Cardiac fibroblast (primary cell): Measurements from ENCODE around the gene STK38L.

Experiments used
- DNase-seq, 2 donors: peaks; one replicate each; pipeline versions ENCODE4 v3.0.0 to v3.0.0-alpha.2; 2010; ENCODE audit warnings: low read depth in 2 of 2
- H3K4me3 ChIP-seq, 2 donors: replicated peaks in 1 of 2; 1 replicate in 1 of 2; 2 replicates in 1 of 2; pipeline ENCODE4 v1.5.1; 2011; ENCODE audit warnings: low read depth in 2 of 2, low read length in 2 of 2, mild to moderate bottlenecking in 2 of 2, moderate library complexity in 1 of 2
- TF ChIP-seq, protein P1 (sequence below): IDR thresholded peaks from one replicate; pipeline ENCODE4 v1.5.1; 2011; ENCODE audit warnings: low read depth, mild to moderate bottlenecking, low read length, inconsistent platforms

Gene STK38L

DNA sequence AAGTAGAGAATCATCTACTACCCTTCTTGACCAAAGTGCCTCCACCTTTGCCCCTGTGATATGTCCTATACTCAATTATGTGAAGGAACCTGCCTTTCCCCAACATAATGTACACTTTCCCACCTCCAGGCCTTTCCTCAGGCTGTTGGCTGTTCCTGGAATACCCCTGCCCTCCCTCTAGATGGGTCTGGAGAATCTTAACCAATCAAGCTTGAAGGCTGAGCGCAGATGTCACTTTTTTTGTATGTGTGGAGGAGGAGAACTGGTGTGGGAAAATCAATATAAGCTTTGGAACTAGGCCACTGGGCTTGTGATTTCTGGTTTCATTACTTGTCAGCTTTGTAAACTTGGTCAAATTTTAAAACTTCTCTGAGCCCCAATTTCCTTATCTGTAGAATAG lies 93.3 kb downstream of the STK38L start:
- no peak overlapping the region for H3K4me3 ChIP-seq
- DNase-seq = no peak
- TF ChIP-seq, protein P1, sequence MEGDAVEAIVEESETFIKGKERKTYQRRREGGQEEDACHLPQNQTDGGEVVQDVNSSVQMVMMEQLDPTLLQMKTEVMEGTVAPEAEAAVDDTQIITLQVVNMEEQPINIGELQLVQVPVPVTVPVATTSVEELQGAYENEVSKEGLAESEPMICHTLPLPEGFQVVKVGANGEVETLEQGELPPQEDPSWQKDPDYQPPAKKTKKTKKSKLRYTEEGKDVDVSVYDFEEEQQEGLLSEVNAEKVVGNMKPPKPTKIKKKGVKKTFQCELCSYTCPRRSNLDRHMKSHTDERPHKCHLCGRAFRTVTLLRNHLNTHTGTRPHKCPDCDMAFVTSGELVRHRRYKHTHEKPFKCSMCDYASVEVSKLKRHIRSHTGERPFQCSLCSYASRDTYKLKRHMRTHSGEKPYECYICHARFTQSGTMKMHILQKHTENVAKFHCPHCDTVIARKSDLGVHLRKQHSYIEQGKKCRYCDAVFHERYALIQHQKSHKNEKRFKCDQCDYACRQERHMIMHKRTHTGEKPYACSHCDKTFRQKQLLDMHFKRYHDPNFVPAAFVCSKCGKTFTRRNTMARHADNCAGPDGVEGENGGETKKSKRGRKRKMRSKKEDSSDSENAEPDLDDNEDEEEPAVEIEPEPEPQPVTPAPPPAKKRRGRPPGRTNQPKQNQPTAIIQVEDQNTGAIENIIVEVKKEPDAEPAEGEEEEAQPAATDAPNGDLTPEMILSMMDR = no peak

DNA sequence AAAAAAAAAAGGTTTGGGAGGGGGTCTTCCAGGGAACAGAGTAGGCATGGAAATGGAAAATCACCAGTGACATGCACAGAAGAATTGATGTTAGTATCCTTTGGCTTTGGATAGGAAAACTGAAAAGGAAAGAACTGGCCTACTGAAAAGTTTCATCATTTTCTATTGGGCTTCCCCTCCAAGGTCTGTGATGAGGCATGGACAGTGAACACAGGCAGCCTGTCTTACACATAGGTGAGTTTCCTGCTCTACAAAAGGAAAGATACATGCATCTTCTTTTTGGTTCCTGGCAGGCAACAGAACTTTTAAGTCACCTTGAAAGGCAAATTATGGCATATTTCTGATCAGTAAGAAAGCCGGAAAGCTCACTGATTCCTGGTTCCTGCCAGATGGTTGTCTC lies 94.4 kb downstream of the STK38L start:
- no peak overlapping the region for H3K4me3 ChIP-seq
- DNase-seq = no peak
- TF ChIP-seq, protein P1 = no peak

DNA sequence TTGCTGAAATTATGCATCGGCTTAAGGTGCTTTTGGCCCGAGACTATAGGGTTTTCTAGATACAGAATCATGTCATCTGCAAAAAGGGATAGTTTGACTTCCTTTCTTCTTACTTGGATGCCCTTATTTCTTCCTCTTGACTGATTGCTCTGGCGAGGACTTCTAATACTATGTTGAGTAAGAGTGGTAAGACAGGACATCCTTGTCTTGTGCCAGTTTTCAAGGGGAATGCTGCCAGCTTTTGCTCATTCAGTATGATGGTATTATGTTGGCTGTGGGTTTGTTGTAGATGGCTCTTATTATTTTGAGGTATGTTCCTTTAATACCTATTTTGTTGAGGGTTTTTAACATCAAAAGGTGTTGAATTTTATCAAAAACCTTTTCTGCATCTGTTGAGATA lies 96.9 kb downstream of the STK38L start:
- DNase-seq = no peak
- no peak overlapping the region for H3K4me3 ChIP-seq
- TF ChIP-seq, protein P1 = no peak

DNA sequence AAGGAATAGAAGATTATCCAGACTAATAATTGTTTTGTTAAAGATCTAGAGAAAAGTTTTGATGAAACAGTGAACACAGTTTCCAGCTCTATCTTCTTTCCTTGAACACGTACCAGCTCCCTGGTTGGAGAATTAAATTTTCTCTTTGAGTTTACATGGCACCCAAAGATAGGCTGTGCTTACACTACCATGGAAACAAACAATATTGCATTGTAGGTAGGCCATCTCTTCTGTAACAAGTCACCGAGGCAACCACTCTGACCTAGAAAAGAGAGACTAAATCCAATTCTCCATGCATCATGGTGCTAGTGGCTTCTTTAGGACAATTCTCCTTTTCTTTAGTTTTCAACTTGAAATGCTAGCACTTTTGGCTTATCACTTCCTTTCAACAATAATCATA lies 98.5 kb downstream of the STK38L start:
- peak in 1 of 2 donors; percentile 29 for DNase-seq
- no peak overlapping the region for H3K4me3 ChIP-seq
- TF ChIP-seq, protein P1 = no peak

DNA sequence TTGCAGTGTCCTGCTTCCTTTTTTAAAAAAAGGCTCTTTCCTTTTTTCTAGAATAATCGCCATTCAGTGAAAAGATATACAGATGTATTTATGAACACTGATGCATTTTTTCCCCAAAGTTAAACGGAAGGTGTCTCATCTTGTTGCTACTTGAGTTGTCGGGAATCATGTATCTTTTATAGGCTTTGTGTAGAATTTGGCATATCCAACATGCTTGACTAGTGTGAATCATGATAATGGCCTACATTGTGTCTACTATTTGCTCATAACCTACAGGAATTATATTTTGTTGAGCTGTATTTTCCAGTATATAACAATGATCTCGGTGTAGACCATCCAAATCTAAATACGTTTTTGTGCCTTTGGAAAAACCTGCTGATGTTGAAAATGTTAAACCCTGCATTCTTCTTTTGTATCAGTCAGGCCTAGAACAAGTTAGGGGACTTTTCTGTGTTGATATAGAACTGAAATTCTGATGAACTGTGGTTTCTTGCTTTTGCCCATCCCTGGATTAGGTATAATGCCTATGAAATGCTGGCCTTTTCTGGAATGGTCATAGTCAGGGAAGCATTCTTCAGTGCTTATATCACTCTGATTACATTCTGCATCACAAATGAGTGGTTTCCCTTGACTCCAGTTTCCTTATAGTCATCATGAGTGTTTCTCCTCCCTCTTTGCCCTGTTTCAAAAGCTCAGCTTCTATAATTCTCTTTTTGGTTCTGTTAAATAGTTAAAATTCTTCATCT lies 99.3 kb downstream of the STK38L start:
- TF ChIP-seq, protein P1 = no peak
- peak; percentile 81 to 95 for DNase-seq
- no peak overlapping the region for H3K4me3 ChIP-seq

DNA sequence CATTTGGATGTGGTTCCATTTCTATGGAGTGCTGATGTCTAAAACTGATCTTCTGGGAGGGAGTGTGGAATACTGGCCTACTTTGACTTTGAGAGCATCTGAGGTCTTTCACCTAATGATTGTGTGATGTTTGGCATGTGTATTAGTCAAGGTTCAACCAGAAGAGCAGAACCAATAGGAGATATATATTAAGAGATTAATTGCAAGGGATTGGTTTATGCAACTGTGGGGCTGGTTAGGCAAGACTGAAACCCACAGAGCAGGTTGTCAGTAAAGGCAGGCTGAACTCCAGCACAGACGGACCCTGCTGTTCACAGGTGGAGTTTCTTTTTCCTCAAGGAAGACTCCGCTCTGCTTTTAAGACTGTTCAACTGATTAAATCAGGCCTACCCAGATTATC lies 100.2 kb downstream of the STK38L start:
- no peak overlapping the region for H3K4me3 ChIP-seq
- TF ChIP-seq, protein P1 = no peak
- no peak for DNase-seq

DNA sequence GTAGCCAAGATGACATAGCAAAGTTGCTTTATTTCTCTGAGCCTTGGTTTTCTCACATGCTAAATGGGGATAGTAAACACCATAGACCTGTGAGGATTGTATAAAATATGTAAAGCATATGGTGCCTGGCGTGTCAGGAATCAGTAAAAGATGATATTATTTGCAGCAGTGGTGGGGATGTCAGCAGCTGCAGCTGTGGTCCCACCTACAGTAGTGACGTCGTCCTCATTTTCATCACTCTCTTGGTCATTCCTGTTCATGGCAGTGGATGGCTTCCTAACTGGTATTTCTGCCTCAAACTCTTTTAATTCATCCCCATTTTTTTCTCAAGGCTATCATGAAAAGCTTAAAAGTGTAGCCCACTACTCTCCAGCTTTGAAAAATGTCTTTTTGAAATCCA lies 100.7 kb downstream of the STK38L start:
- H3K4me3 ChIP-seq = no peak overlapping the region
- DNase-seq = no peak
- TF ChIP-seq, protein P1 = no peak
